ENCODE results near the gene SCRN3. TPM values are rescaled to one million over a fixed set of nuclear protein-coding genes. Genes with fewer than 3 reads are reported as not detected.
"Not testable (repeated sequence)": the region's sequence is repeated elsewhere in the genome, so short reads cannot be mapped to it uniquely, and the experiment has no call there.

The SCRN3 gene
- total RNA-seq, 2 experiments from 2014 or later: 12.9 to 13.7 TPM

DNA sequence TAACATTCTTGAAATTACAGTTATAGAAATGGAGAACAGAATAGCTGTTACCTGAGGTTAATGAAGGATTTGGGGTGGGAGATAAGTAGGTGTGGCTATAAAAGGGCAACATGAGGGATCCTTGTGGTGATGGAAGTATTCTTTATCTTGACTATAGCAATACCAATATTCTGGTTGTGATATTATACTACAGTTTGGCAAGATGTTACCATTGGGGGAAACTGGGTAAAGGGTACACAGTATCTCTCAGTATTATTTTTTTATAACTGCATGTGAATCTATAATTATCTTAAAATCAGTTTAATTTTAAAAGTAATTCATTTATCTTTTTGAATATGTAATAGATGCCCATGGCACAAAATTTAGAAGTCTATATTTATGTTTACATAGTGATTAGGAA is 8.1 kb downstream of the SCRN3 start:
- POLR2A ChIA-PET: no interaction called here
- ATAC-seq (no peak), DNase-seq (no peak)
- Mint-ChIP-seq H3K27ac (no peak overlapping the region), H3K36me3 (ENCODE audit: low read depth) (peaks cover 12% of the 10 kb centered on the region), H3K4me1 (ENCODE audit: low read depth) (no peaks in the 10 kb centered on the region), H3K4me3 (no peak overlapping the region), H3K27me3 (no peaks in the 10 kb centered on the region), H3K9me3 (peaks cover 2% of the 10 kb centered on the region)
- intact Hi-C loops (cut with micrococcal nuclease): no loop called here
- CTCF ChIA-PET: no interaction called here
- TF ChIP-seq, protein P1, sequence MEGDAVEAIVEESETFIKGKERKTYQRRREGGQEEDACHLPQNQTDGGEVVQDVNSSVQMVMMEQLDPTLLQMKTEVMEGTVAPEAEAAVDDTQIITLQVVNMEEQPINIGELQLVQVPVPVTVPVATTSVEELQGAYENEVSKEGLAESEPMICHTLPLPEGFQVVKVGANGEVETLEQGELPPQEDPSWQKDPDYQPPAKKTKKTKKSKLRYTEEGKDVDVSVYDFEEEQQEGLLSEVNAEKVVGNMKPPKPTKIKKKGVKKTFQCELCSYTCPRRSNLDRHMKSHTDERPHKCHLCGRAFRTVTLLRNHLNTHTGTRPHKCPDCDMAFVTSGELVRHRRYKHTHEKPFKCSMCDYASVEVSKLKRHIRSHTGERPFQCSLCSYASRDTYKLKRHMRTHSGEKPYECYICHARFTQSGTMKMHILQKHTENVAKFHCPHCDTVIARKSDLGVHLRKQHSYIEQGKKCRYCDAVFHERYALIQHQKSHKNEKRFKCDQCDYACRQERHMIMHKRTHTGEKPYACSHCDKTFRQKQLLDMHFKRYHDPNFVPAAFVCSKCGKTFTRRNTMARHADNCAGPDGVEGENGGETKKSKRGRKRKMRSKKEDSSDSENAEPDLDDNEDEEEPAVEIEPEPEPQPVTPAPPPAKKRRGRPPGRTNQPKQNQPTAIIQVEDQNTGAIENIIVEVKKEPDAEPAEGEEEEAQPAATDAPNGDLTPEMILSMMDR (IDR thresholded peaks at IDR 0.05): no peak

DNA sequence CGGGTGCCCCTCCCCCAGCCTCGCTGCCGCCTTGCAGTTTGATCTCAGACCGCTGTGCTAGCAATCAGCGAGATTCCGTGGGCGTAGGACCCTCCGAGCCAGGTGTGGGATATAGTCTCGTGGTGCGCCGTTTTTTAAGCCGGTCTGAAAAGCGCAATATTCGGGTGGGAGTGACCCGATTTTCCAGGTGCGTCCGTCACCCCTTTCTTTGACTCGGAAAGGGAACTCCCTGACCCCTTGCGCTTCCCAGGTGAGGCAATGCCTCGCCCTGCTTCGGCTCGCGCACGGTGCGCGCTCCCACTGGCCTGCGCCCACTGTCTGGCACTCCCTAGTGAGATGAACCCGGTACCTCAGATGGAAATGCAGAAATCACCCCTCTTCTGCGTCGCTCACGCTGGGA is 14.5 kb downstream of the SCRN3 start:
- H3K9me3 Mint-ChIP-seq; H3K27ac Mint-ChIP-seq; H3K4me3 Mint-ChIP-seq; DNase-seq; intact Hi-C loops (cut with micrococcal nuclease); POLR2A ChIA-PET; H3K36me3 Mint-ChIP-seq (ENCODE audit: low read depth); ATAC-seq; CTCF ChIA-PET; H3K4me1 Mint-ChIP-seq (ENCODE audit: low read depth); H3K27me3 Mint-ChIP-seq: not testable (repeated sequence)

- Mint-ChIP-seq H3K4me1 (ENCODE audit: low read depth) (peaks cover 3% of the 10 kb centered on the region), H3K9me3 (no peaks in the 10 kb centered on the region), H3K36me3 (ENCODE audit: low read depth) (peaks cover 5% of the 10 kb centered on the region), H3K27me3 (no peaks in the 10 kb centered on the region), H3K27ac (no peak overlapping the region), H3K4me3 (no peak overlapping the region)
- no peak for DNase-seq
- ChIA-PET CTCF (interaction anchor here (0.8 kb wide), 1 partner anchor 51 kb away, joined by 3 read pairs; no protein-coding TSS in a partner anchor), POLR2A (no interaction called here)
- ATAC-seq: no peak
- TF ChIP-seq, protein P1 (IDR thresholded peaks at IDR 0.05): no peak
- intact Hi-C loops (cut with micrococcal nuclease): no loop called here
Measured at GRCh38 chr2:174412256-174412655, 16.7 kb downstream of the SCRN3 start.

- peaks cover 2% of the 10 kb centered on the region for H3K9me3 Mint-ChIP-seq
- H3K27ac Mint-ChIP-seq: no peak overlapping the region
- H3K4me3 Mint-ChIP-seq: no peak overlapping the region
- H3K27me3 Mint-ChIP-seq: no peaks in the 10 kb centered on the region
- POLR2A ChIA-PET: no interaction called here
- TF ChIP-seq, protein P1 (IDR thresholded peaks at IDR 0.05): no peak
- H3K36me3 Mint-ChIP-seq (ENCODE audit: low read depth): peaks cover 15% of the 10 kb centered on the region
- no peak for ATAC-seq
- DNase-seq: no peak
- intact Hi-C loops (cut with micrococcal nuclease): no loop called here
- H3K4me1 Mint-ChIP-seq (ENCODE audit: low read depth): no peaks in the 10 kb centered on the region
- CTCF ChIA-PET: no interaction called here
Measured at GRCh38 chr2:174428214-174428613, 32.7 kb downstream of the SCRN3 start.

GRCh38 chr2:174430066-174430465 is 34.5 kb downstream of the SCRN3 start:
- Mint-ChIP-seq H3K27me3 (no peaks in the 10 kb centered on the region), H3K9me3 (peaks cover 2% of the 10 kb centered on the region), H3K27ac (no peak overlapping the region), H3K4me3 (no peak overlapping the region), H3K36me3 (ENCODE audit: low read depth) (peaks cover 19% of the 10 kb centered on the region), H3K4me1 (ENCODE audit: low read depth) (no peaks in the 10 kb centered on the region)
- ChIA-PET CTCF (no interaction called here), POLR2A (no interaction called here)
- intact Hi-C loops (cut with micrococcal nuclease): no loop called here
- DNase-seq (no peak), ATAC-seq (no peak)
- TF ChIP-seq, protein P1 (IDR thresholded peaks at IDR 0.05): no peak

- Mint-ChIP-seq H3K36me3 (ENCODE audit: low read depth) (peaks cover 26% of the 10 kb centered on the region), H3K9me3 (peaks cover 2% of the 10 kb centered on the region)
- CTCF ChIA-PET: no interaction called here
Measured at GRCh38 chr2:174431902-174432301, 36.4 kb downstream of the SCRN3 start.

More at GRCh38 chr2:174431902-174432301, 36.4 kb downstream of the SCRN3 start:
- POLR2A ChIA-PET: no interaction called here
- no peak overlapping the region for H3K27ac Mint-ChIP-seq
- TF ChIP-seq, protein P1 (IDR thresholded peaks at IDR 0.05): no peak
- ATAC-seq (no peak), DNase-seq (no peak)
- no peaks in the 10 kb centered on the region for H3K27me3 Mint-ChIP-seq
- intact Hi-C loops (cut with micrococcal nuclease): no loop called here
- no peaks in the 10 kb centered on the region for H3K4me1 Mint-ChIP-seq (ENCODE audit: low read depth)
- H3K4me3 Mint-ChIP-seq: no peak overlapping the region

All from activated CD8-positive, alpha-beta T cell treated with anti-CD3 and anti-CD28 coated beads for 36 hours (primary cell).